Neural cell (in vitro differentiated cells): ENCODE data around the gene DCBLD2.

ENCODE experiments used
- CTCF ChIP-seq: fragments of 450-650 bp; IDR thresholded peaks from 2 replicates; pipeline ENCODE4 v1.5.1; 2014; ENCODE audit warnings: antibody characterized with exemption, mild to moderate bottlenecking, moderate library complexity; ENCODE audit not compliant: poor library complexity, severe bottlenecking
- EZH2 ChIP-seq: fragments of 200-600, 300-800 bp; shearing (Covaris generic), sonication (generic); IDR thresholded peaks from 2 replicates; pipeline ENCODE4 v1.6.1; 2014; ENCODE audit warnings: antibody characterized with exemption, low read length, borderline replicate concordance, mild to moderate bottlenecking; ENCODE audit not compliant: insufficient read depth, poor library complexity, severe bottlenecking
- MXI1 ChIP-seq: fragments of 450-650 bp; conservative IDR thresholded peaks from 2 replicates; pipeline ENCODE4 v1.6.1; 2014; ENCODE audit warnings: antibody characterized with exemption, mild to moderate bottlenecking; ENCODE audit not compliant: poor library complexity, severe bottlenecking
- POLR2AphosphoS5 ChIP-seq: IDR thresholded peaks from 2 replicates; pipeline ENCODE4 v1.6.1; 2012
- RAD21 ChIP-seq: fragments of 450-650 bp; conservative IDR thresholded peaks from 2 replicates; pipeline ENCODE4 v1.6.1; 2014; ENCODE audit warnings: antibody characterized with exemption, mild to moderate bottlenecking, moderate library complexity
- TF ChIP-seq, protein P1 (sequence below): IDR thresholded peaks from 2 replicates; pipeline ENCODE4 v1.6.1; 2012; ENCODE audit warnings: borderline replicate concordance

GRCh38 chr3:98784042-98784441 is 117.5 kb downstream of the DCBLD2 start:
- TF ChIP-seq CTCF (no peak), MXI1 (no peak), RAD21 (no peak), POLR2AphosphoS5 (no peak), EZH2 (no peak)
- TF ChIP-seq, protein P1, sequence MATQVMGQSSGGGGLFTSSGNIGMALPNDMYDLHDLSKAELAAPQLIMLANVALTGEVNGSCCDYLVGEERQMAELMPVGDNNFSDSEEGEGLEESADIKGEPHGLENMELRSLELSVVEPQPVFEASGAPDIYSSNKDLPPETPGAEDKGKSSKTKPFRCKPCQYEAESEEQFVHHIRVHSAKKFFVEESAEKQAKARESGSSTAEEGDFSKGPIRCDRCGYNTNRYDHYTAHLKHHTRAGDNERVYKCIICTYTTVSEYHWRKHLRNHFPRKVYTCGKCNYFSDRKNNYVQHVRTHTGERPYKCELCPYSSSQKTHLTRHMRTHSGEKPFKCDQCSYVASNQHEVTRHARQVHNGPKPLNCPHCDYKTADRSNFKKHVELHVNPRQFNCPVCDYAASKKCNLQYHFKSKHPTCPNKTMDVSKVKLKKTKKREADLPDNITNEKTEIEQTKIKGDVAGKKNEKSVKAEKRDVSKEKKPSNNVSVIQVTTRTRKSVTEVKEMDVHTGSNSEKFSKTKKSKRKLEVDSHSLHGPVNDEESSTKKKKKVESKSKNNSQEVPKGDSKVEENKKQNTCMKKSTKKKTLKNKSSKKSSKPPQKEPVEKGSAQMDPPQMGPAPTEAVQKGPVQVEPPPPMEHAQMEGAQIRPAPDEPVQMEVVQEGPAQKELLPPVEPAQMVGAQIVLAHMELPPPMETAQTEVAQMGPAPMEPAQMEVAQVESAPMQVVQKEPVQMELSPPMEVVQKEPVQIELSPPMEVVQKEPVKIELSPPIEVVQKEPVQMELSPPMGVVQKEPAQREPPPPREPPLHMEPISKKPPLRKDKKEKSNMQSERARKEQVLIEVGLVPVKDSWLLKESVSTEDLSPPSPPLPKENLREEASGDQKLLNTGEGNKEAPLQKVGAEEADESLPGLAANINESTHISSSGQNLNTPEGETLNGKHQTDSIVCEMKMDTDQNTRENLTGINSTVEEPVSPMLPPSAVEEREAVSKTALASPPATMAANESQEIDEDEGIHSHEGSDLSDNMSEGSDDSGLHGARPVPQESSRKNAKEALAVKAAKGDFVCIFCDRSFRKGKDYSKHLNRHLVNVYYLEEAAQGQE = no peak
